ENCODE measurements around the gene TEX53.
A peak's percentile ranks its signal among the peaks of the same experiment; 100 is the strongest.

Gene TEX53

DNA sequence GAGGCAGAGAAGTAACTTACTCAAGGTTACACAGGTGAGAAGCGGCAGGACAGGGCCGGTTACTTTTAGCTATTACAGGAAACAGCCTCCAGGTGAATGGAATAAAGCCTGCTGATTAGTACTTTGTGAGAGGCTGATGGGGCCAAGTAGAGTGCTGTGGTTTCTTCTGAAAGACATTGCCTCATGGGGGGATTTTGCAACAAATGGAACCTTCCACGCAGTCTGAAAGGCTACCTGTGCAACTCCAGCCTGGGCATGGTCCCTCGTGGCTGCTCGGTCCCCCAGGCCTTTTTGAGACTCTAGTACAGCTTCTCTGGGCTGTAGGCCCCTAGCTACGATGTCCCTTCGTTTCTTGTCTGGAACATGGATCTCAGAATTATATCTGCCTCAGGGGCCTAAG, 44.5 kb downstream of the TEX53 start:
- TF ChIP-seq, protein P1, sequence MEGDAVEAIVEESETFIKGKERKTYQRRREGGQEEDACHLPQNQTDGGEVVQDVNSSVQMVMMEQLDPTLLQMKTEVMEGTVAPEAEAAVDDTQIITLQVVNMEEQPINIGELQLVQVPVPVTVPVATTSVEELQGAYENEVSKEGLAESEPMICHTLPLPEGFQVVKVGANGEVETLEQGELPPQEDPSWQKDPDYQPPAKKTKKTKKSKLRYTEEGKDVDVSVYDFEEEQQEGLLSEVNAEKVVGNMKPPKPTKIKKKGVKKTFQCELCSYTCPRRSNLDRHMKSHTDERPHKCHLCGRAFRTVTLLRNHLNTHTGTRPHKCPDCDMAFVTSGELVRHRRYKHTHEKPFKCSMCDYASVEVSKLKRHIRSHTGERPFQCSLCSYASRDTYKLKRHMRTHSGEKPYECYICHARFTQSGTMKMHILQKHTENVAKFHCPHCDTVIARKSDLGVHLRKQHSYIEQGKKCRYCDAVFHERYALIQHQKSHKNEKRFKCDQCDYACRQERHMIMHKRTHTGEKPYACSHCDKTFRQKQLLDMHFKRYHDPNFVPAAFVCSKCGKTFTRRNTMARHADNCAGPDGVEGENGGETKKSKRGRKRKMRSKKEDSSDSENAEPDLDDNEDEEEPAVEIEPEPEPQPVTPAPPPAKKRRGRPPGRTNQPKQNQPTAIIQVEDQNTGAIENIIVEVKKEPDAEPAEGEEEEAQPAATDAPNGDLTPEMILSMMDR (IDR thresholded peaks at IDR 0.05; ENCODE audit: low read depth, low read length, missing control alignments), result no peak
- peak overlapping the region; percentile 63; the same call in 1 of the 2 replicates for H3K4me3 ChIP-seq (ENCODE audit: low read depth, low read length)
- DNase-seq (ENCODE audit: low read depth), result no peak

DNA sequence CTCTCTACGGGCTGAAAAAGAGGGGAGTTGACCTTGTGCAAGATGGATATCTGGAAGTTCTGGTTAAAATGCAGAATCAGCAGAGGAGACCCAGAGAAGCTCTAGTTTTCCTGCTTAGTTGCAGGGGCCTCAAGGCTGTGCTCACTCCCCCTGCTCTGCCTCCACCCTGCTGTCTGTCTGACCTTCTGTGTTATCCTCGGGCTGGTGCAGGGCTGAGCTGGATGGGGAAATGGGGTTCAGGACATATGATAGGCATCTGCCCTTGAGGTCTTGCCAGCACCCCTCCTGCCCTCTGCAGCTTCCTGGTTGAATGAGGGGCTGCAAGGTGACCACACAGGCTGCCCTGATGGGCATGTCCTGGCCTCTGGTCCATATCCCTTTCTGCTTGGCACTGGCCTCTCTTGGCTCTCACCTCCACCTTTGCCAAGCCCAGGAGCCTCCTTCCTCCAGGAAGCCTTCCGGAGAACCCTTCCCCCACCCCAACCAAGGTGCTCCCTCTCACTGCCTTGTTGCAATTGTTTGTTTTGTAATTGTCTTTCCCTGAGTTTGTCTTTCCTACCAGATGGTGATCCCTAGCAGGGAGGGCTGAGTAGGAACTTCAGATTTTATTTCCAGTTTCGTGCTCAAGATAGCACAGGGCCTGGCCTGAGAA, 45.2 kb downstream of the TEX53 start:
- DNase-seq (ENCODE audit: low read depth), result no peak
- peak overlapping the region; percentile 63 for H3K4me3 ChIP-seq (ENCODE audit: low read depth, low read length)
- TF ChIP-seq, protein P1 (IDR thresholded peaks at IDR 0.05; ENCODE audit: low read depth, low read length, missing control alignments), result no peak

DNA sequence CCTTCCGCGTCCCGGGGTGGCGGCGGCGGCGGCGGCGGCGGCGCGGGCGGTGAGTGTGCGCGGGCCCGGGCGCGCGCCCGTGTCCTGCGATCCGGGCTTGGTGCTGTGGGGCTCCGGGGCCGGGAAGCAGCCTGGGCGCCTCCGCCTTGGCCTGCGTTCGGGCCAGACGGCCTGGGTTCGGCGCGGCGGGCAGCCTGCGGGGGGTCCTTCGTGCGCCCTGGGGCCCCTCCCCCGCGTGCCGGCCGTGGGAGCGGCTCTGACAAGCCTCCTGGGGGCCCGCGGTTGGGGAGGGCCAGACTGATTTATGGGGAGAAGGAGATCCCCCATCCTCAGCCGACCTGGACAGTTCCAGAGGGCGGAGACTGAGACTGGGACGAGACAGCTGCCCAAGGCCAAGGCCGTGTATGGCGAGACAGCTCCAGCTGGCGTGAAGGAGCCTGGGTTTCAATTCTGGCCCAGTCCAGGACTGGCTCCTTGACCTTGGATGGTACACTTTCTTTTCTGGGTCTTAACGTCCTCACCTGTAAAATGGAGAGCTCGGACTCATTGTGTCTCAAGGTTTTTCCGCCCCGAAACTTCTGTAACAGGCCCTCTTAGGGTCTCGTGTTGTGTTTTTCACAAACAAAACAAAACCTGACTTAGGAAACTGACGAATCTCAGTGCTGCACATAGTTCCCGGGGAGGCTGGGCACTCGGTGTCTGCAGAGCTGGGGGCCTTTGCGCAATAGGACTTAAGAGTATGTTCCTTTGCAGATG, 45.9 kb downstream of the TEX53 start:
- TF ChIP-seq, protein P1 (IDR thresholded peaks at IDR 0.05; ENCODE audit: low read depth, low read length, missing control alignments), result no peak
- H3K4me3 ChIP-seq (ENCODE audit: low read depth, low read length), result peak overlapping the region; percentile 63
- DNase-seq (ENCODE audit: low read depth), result no peak

DNA sequence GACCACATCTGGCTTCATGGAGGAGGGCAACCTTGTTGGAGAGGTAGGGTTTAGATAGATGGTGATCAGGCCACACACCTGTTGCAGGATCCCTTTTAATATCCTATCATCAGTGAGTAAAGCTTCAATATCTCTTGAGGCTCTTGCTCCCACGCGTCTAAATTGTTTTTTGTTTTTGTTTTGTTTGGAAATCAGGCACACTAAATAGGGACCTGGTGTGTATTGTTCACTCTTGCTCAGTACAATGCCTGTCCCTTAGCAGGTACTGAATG, 49.1 kb downstream of the TEX53 start:
- no peak overlapping the region for H3K4me3 ChIP-seq (ENCODE audit: low read depth, low read length)
- TF ChIP-seq, protein P1 (IDR thresholded peaks at IDR 0.05; ENCODE audit: low read depth, low read length, missing control alignments), result no peak
- DNase-seq (ENCODE audit: low read depth), result no peak

DNA sequence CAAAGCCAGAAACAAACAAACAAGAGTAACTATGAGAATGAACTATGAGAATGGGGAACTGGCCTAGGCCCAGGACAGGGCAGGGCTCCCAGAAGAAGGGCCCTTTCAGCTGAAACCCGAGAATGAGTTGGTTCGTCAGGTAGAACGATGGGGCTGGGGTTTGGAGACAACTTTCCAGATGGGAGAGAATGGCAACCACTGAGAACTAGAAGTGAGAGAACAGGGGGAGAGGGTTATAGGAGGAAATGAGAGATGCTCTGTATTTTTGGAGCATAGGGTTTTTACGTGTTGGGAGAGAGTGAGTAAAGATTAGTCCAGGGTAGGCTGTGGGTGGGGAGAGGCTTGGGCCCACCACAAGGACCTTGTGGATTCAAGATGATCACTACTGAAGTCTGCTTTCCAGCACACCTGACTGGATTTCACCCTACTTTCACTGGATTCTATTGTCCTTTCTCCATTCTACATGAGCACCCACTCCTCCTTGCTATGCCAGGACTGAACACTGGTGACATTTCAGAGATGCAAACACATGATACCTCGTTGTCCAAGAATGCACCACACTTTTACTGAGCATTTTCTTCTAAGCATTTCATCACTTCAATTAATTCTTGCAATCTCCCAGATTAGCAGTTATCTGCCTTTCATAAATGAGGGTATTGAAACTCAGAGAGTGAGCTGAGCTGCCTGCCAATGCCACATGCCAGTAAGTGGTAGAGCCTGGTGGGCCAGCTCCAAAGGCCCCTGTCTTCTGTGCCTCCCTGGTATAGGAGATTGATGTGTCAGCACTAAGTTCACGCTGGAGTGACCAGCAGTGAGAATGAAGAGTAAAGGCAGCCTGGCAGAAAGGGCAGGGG, 49.7 kb downstream of the TEX53 start:
- no peak overlapping the region for H3K4me3 ChIP-seq (ENCODE audit: low read depth, low read length)
- DNase-seq (ENCODE audit: low read depth), result no peak
- TF ChIP-seq, protein P1 (IDR thresholded peaks at IDR 0.05; ENCODE audit: low read depth, low read length, missing control alignments), result no peak

DNA sequence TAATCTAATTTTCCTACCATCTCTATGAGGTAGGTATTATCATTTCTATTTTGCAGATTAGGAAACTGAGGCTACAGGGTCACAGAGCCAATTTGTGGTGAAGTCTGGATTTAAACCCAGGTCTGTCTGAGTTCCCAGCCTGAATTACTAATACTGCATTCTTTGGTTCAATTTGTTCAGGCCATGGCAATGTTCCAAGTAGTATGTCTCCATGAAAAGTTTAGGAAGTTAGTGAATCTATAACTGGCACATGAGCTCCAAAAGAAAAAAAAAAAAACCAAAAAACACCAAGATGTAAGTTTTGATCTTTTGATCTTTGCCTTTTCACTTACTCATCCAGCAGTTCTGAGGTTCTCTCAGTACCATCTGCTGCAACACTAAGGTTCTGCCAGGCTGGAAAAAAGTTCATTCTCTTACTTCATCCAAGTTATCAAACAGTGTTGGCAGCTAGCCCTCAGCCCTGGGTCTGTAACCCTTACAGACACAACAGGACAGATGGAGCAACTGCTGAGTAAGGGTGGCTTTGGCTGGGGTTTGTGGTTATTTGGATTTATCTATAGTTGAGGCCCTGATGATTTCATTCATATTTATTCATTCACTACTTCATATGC, 50.9 kb downstream of the TEX53 start:
- TF ChIP-seq, protein P1 (IDR thresholded peaks at IDR 0.05; ENCODE audit: low read depth, low read length, missing control alignments), result no peak
- no peak for DNase-seq (ENCODE audit: low read depth)

More for the DNA sequence above, 50.9 kb downstream of the TEX53 start:
- H3K4me3 ChIP-seq (ENCODE audit: low read depth, low read length), result no peak overlapping the region

All from GM12864 (cell line).